IPS-18c (cell line): Measurements from ENCODE around the gene SEC14L1.

Source experiments
- H3K4me3 ChIP-seq: 2 replicates; pipeline ENCODE4 v1.7.0; 2013; ENCODE audit warnings: low read depth, mild to moderate bottlenecking, low read length, moderate library complexity; ENCODE audit not compliant: insufficient read depth
- H3K9me3 ChIP-seq: one replicate; pipeline ENCODE4 v1.6.1; 2013; ENCODE audit warnings: mild to moderate bottlenecking, low read length, moderate library complexity; ENCODE audit not compliant: control insufficient read depth, insufficient read depth

Gene SEC14L1

GRCh38 chr17:77173104-77173503 lies 32.3 kb downstream of the SEC14L1 start:
- Histone ChIP-seq H3K9me3 (peaks cover 11% of the 10 kb centered on the region), H3K4me3 (no peak overlapping the region)

DNA sequence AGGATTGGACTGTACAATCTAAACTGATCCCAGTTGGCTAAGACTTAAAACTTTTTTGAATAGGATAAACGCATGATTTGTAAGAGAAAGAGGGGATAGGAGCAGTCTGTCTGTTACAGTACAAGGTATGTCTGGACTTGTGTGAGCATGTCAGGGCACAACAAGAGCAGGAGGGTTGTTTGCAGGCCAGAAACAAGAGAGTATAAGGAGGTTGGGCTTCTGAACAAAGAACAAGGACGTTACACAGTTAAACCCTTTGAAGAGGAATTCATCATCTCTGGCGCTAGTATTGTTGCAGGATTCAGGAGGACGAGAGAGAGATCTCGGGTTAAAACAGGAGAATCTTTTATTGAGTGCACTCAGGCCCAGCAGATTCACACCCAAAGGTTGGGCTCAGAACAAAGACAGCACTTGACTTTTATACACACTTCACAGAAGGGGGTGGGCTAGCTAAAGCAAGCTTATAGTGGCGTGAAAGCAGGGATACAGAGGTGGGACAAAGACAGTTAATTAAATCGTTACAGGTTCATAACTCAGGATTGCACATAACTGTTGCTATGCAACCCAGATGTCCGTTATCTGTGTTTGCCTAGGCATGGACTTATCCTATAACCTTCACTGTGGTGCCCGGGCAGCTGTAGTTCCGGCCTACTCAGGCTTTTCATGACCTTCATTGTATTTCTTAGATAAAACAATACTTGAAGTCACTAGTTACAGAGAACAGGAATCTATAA lies 34.3 kb downstream of the SEC14L1 start:
- Histone ChIP-seq H3K9me3 (peaks cover 11% of the 10 kb centered on the region), H3K4me3 (no peak overlapping the region)

DNA sequence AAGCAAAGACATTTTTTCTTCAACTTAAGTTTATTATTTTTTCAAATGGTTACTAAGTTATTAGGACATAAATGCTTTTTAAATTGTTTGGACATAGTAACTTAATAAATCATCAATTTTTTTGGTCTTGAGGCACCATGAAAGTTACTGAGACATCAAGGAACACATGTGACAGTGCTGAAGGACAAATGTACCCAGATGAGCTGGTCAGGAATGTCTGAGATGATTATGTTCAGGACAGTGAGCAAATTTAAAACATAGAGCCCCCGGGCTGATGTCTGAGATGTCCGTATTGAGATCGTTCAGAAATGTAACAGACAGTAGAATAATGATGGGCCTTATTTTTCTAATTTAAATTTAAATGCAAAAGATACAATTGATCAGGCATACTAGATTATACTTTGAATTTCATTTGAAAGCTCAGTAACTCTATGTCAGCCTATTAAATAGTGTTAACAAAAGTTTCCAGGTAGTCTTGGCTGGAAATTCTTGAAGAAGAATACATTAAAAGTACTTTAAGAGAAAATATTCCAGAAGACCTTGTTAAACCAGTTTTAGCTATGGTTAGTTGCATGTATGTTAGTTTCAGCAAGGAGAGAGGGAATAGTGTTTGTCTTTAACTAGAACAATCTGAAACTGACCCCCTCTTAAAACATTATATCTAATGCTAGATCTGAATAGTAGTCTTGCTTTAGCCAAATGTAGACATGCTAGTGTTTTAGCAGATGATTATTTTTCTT lies 36.4 kb downstream of the SEC14L1 start:
- H3K4me3 ChIP-seq, result no peak overlapping the region

GRCh38 chr17:77178050-77178449 lies 37.3 kb downstream of the SEC14L1 start:
- peaks cover 11% of the 10 kb centered on the region for H3K9me3 ChIP-seq
- no peak overlapping the region for H3K4me3 ChIP-seq

More for the DNA sequence above, 36.4 kb downstream of the SEC14L1 start:
- peaks cover 11% of the 10 kb centered on the region for H3K9me3 ChIP-seq

DNA sequence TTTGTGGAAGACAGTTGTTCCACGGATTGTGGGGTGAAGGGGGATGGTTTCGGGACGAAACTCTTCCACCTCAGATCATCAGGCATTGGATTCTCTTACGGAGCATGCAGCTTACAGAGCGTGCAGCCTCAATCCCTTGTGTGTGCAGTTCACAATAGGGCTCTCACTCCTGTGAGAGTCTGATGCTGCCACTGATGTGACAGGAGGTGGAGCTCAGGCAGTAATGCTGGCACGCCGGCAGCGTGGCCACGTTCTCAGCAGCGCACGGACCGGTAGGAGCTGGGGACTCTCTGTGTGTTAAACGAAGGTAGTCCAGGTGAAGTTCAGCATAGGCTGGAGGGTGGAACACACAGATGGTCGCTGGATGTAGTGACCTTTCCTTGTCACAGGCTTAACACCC lies 37.8 kb downstream of the SEC14L1 start:
- peaks cover 11% of the 10 kb centered on the region for H3K9me3 ChIP-seq
- no peak overlapping the region for H3K4me3 ChIP-seq

GRCh38 chr17:77180503-77181357 lies 40.0 kb downstream of the SEC14L1 start:
- H3K4me3 ChIP-seq, result no peak overlapping the region

DNA sequence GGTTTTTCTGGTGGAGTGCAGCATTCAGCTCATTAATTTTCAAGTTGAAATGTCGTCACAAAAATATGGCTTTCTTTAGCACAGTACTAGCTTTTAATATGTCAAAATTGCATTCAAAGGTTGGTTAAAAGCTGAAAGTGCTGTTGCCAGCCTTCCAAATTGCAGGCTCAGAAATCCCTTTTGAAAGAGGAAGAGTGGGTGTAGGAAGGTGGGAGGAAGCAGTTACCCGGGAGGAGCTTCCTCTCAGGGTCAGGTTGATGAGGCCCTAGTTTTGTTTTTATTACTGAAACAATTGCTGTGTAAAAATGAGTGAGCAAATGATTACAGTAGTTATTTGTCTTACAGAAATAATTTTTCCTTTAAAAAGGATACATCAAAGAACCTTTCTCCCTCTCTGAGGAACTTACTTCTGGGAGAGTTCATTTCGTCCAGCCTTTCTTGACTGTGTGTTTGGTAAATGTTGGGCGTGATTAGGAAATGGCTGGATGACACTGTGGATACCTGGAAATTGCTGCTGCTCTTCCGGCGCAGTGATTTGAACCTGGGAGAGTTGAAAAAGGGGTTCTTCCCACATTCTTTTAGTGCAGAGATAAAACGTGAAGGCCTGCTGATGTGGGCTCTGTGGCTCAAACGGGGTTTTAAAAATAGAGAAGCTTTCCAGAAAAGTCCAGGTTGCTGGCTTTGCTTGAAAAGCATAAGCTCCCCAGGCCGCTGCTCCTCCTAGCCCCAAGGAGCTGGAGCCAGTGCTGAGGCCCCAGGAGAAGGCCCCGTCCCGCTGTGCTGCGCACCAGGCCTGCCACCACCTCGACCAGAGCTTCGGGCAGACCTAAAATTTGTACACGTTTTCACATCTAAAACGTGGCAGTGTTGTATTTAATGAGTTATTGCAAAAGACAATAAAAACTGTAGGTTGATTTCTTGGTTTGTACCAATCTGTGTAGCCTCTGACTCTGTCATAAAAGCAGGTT lies 41.7 kb downstream of the SEC14L1 start:
- H3K9me3 ChIP-seq, result no peaks in the 10 kb centered on the region
- no peak overlapping the region for H3K4me3 ChIP-seq

More at GRCh38 chr17:77180503-77181357, 40.0 kb downstream of the SEC14L1 start:
- no peaks in the 10 kb centered on the region for H3K9me3 ChIP-seq

- Histone ChIP-seq H3K9me3 (no peaks in the 10 kb centered on the region), H3K4me3 (no peak overlapping the region)
Measured at GRCh38 chr17:77184474-77184873, 43.7 kb downstream of the SEC14L1 start.

DNA sequence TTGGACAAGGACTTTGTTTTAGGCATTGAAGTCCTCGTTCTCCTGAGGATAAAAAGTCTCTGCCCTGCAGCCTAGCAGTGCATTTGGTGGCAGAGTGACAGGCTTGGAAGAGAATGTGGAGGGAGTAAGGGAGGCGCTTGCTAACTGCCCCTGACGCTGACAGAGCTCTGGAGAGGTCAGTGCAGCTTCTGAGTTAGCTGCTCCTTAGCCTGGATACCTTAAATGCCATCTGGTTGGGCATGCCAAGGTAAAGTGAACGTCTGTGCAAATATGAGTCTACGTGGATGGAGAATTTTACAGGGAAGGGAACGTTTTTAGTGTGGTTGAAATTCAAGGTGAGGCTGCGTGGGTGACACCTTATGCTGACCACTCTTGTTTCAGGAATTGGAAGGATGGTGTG lies 44.4 kb downstream of the SEC14L1 start:
- no peaks in the 10 kb centered on the region for H3K9me3 ChIP-seq
- no peak overlapping the region for H3K4me3 ChIP-seq

DNA sequence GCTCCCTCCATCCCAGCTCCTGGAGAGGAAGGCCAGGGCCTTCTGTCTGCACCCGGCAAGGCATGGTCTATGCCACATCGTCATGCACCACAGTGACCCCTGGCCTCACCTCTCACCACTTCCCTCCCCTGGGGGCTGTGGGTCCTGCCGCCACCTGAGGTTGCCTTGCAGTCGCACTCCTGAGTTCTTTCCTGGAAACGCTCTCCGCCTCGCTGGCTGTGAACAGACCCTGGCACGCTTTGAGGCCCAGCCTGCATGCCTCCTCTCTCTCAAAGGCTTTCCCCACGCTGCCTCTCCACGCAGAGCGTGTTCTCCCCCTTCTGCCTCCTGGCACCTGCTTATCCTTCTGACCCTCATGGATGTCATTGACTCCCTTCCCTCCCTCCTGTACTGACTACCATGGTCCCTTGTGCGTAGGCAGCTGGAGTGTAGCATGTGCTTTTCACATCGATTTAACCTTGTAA lies 45.4 kb downstream of the SEC14L1 start:
- Histone ChIP-seq H3K4me3 (no peak overlapping the region), H3K9me3 (no peaks in the 10 kb centered on the region)

DNA sequence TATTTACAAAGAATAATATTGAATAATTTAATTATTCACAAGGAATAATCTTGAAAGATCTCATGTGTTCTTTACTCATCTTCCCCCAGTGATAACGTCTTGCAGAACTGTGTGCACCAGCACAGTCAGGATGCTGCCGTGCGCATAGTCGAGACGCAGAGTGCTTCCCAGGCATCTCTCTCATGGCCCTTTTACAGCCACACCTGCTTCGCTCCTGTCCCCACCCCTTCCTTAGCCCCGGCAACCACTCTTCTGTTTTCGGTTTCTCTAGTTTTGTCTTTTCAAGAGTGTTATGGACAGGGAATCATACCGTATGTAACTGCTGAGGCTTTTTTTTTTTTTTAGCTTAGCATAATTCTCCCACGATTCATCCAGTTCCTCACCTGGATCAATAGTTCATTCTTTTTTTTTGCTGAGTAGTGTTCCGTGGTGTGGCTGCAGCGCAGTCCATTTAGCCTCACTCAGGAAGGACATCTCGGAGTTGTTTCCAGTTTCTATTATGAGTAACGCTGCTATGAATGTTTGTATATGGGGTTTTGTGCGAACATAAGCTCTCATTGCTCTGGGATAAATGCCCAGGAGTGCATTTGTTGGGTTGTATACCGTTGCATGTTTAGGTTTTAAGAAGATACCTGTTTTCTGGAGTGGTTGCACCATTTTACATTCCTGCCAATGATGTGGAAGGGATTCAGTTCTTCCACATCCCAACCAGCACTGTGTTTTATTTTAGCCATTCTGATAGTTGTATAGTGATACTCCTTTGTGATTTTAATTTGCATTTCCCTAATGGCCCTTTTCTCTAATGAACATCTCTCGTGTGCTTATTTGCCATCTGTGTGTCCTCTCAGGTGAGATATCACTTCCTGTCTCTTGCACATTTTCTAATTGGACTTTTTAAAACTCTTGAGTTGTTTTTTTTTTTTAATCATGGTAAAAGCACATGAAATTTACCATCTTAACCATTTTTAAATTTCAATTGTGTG lies 47.6 kb downstream of the SEC14L1 start:
- H3K9me3 ChIP-seq, result no peaks in the 10 kb centered on the region
- H3K4me3 ChIP-seq, result no peak overlapping the region

DNA sequence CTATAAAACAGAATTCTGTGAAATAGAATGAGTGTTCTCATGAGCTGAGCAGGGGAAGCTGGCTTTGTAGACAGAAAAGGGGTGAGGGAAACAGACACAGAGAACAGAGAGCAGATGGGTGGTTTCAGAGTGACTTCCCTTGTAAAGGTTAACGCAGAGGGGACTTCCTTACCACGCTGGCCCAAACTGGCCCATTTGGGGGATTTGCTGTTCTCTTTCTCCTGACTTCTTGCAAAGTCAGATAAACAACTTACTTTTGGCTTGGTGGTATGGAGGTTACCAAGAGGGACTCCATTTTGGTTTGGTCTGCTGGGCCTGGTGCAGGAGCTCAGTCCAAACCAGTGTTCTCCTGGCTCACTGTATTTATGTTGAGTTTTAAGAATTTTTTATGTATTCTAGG lies 48.4 kb downstream of the SEC14L1 start:
- H3K4me3 ChIP-seq, result no peak overlapping the region
- H3K9me3 ChIP-seq, result no peaks in the 10 kb centered on the region

DNA sequence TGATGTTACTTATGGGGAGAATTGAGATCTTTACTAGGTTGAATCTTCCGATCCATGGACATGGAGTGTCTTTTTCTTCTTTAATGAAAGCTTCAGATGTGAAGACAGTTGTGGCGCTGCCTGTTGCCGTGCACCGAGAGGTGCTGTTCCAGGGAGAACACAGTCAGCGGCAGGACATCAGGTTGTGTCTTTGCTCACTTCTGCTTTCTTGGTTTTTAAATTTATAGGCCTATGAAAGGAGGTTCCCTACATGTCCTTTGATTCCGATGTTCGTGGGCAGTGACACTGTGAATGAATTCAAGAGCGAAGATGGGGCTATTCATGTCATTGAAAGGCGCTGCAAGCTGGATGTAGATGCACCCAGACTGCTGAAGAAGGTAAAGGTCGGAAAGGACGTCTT lies 49.8 kb downstream of the SEC14L1 start:
- Histone ChIP-seq H3K4me3 (no peak overlapping the region), H3K9me3 (no peaks in the 10 kb centered on the region)

GRCh38 chr17:77191244-77191643 lies 50.5 kb downstream of the SEC14L1 start:
- H3K4me3 ChIP-seq, result no peak overlapping the region
- H3K9me3 ChIP-seq, result no peaks in the 10 kb centered on the region

- Histone ChIP-seq H3K9me3 (no peaks in the 10 kb centered on the region), H3K4me3 (no peak overlapping the region)
Measured at GRCh38 chr17:77193653-77194052, 52.9 kb downstream of the SEC14L1 start.

DNA sequence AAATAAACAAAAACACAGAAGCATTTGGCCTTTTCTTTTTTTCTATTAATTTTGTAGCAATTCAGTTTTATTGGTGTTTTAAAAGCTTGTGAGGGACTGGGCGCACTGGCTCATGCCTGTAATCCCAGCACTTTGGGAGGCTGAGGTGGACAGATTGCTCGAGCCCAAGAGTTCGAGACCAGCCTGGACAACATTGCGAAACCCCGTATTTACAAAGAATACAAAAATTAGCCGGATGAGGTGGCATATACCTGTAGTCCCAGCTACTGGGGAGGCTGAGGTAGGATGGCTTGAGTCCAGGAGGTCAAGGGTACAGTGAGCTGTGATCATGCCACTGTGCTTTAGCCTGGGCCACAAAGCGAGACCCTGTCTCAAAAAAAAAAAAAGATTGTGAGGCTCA lies 53.4 kb downstream of the SEC14L1 start:
- H3K9me3 ChIP-seq, result no peaks in the 10 kb centered on the region
- H3K4me3 ChIP-seq, result no peak overlapping the region
